GM13977 (cell line): Measurements from ENCODE around the gene SLC13A5.

Experiments
- DNase-seq: peaks from one replicate; pipeline ENCODE4 v3.0.0; 2012; ENCODE audit warnings: low spot score
- in situ Hi-C: fragments of 300-500 bp; cut with MboI; formaldehyde crosslinking; loops from one replicate; pipeline ENCODE4 v1.12.0; 2022; ENCODE audit warnings: low sequenced_read_pairs, low pct_unique_long_range_greater_than_20kb, mixed read lengths, inconsistent platforms; ENCODE audit not compliant: unreplicated experiment
- TF ChIP-seq, protein P1 (sequence below): IDR thresholded peaks from 2 replicates; pipeline ENCODE4 v1.5.1; 2012; ENCODE audit warnings: mild to moderate bottlenecking, control low read depth; ENCODE audit not compliant: insufficient read depth; ENCODE audit errors: extremely low read depth, missing control alignments

SLC13A5 gene

DNA sequence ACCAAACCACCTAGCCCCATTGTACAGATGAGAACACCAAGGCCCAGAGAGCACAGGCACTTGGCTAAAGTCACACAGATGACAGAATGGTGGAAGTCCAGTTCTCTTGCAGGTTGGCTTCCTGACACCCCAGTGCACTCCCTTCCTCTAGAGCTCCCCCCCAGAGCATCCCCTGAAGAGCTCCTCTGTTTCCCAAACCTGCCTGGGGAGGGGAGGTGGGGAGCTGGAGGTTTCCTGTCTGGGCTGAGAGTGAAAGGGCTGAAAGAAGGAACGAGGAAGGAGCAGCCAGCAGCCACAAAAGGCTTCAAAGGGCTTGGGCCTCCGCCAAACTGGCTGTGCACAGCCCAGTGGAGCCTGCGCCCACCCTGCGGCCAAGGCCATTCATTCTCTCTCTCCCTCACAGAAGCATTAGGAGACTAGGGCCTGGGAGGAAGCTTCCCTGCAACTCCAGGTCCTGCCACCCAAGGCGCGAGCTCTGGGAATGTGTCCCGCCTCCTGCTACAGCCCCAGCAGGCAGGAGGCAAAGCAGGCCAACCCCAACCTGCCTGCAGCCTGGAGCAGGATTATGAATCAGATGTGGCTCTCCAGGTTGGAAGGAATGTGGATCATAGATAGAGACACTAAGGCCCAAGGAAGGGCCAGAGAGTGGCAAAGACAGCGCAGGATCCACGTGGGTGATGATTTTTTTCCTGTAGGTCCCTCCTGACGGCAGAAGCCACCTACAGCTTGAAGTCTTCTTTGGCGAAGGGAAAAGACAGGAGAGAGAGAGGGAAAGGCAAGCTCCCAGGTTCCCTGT lies 913 bp downstream of the SLC13A5 start:
- DNase-seq: no peak
- in situ Hi-C loops: no loop called here
- TF ChIP-seq, protein P1, sequence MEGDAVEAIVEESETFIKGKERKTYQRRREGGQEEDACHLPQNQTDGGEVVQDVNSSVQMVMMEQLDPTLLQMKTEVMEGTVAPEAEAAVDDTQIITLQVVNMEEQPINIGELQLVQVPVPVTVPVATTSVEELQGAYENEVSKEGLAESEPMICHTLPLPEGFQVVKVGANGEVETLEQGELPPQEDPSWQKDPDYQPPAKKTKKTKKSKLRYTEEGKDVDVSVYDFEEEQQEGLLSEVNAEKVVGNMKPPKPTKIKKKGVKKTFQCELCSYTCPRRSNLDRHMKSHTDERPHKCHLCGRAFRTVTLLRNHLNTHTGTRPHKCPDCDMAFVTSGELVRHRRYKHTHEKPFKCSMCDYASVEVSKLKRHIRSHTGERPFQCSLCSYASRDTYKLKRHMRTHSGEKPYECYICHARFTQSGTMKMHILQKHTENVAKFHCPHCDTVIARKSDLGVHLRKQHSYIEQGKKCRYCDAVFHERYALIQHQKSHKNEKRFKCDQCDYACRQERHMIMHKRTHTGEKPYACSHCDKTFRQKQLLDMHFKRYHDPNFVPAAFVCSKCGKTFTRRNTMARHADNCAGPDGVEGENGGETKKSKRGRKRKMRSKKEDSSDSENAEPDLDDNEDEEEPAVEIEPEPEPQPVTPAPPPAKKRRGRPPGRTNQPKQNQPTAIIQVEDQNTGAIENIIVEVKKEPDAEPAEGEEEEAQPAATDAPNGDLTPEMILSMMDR: no peak

DNA sequence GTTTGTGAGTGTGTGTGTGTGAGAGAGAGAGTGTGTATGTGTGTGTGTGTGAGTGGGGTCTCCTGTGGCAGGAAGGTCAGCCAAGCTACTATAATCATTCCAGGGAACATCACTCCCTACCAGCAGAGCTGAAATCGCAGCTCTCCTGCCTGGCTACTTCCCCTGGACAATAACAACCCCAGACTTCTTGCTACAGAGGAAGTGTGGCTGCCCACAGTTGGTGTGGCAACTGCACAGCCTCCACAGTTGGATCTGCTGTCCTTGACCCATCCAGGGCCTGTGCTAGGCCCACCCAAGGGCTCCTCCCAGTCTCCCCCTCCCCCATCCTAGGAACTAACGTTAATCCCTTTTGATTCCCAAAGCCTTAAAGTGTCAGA lies 1.5 kb downstream of the SLC13A5 start:
- in situ Hi-C loops: no loop called here
- no peak for DNase-seq
- TF ChIP-seq, protein P1: no peak

- TF ChIP-seq, protein P1: no peak
- no peak for DNase-seq
- in situ Hi-C loops: no loop called here
Measured at GRCh38 chr17:6711081-6711674, 2.0 kb downstream of the SLC13A5 start.

GRCh38 chr17:6710317-6710716 lies 2.9 kb downstream of the SLC13A5 start:
- in situ Hi-C loops: no loop called here
- no peak for DNase-seq

GRCh38 chr17:6708357-6708961 lies 4.7 kb downstream of the SLC13A5 start:
- TF ChIP-seq, protein P1: no peak
- no peak for DNase-seq
- in situ Hi-C loops: no loop called here

More at GRCh38 chr17:6710317-6710716, 2.9 kb downstream of the SLC13A5 start:
- TF ChIP-seq, protein P1: no peak

GRCh38 chr17:6706996-6707395 lies 6.2 kb downstream of the SLC13A5 start:
- TF ChIP-seq, protein P1: no peak
- in situ Hi-C loops: no loop called here
- DNase-seq: no peak
